A549 (cell line): ENCODE results near the gene TRMT61A. TPM values are rescaled to one million over a fixed set of nuclear protein-coding genes. Genes with fewer than 3 reads are reported as not detected.

Experiments
- ATAC-seq, 2 experiments: fragments of 200-7000 bp in 1 of 2; fragments of >200 bp in 1 of 2; cut with Nextera tagmentation in 1 of 2; cut with Tn5 transposase in 1 of 2; 3 replicates each; pipeline versions ENCODE4 v1.8.0 to v1.9.1; 2018 to 2020; ENCODE audit warnings: mild to moderate bottlenecking in 1 of 2, moderate library complexity in 1 of 2
- CTCF ChIA-PET: fragments of 300-600 bp; sonication (Branson Sonifier 250); formaldehyde crosslinking; extraction: SDS; loops from one replicate; lab custom pipeline; 2021; ENCODE audit warnings: antibody characterized with exemption, inconsistent platforms; lab: Yijun Ruan, JAX
- POLR2A ChIA-PET: fragments of 350-600 bp; formaldehyde crosslinking; extraction: SDS; loops from one replicate; lab custom pipeline; 2021; ENCODE audit warnings: antibody characterized with exemption, inconsistent platforms; lab: Yijun Ruan, JAX
- DNase-seq, 2 experiments: peaks; one replicate each; pipeline versions ENCODE4 v3.0.0 to v3.0.0-alpha.2; 2011 to 2016; ENCODE audit warnings: low read depth in 1 of 2, low spot score in 1 of 2
- FAIRE-seq: peaks from 2 replicates; lab custom pipeline; 2011; peaks lifted over from hg19 to GRCh38; lab: Jason Lieb, UNC
- H3K27ac ChIP-seq, 2 experiments: fragments of >200 bp; sonication (Bioruptor Twin); formaldehyde crosslinking; 3 replicates each; pipeline ENCODE4 v1.5.1; 2016 to 2017
- H3K4me1 ChIP-seq: fragments of >200 bp; sonication (Bioruptor Twin); formaldehyde crosslinking; 3 replicates; pipeline ENCODE4 v1.6.1; 2016
- H3K4me2 ChIP-seq: fragments of >200 bp; sonication (Bioruptor Twin); formaldehyde crosslinking; 3 replicates; pipeline ENCODE4 v1.6.1; 2016
- H3K4me3 ChIP-seq: fragments of >200 bp; sonication (Bioruptor Twin); formaldehyde crosslinking; 3 replicates; pipeline ENCODE4 v1.5.1; 2016
- H3K9me3 ChIP-seq: fragments of >200 bp; sonication (Bioruptor Twin); formaldehyde crosslinking; 3 replicates; pipeline ENCODE4 v1.6.1; 2016
- CBX2 ChIP-seq: fragments of 200-600 bp; sonication (generic); IDR thresholded peaks from 2 replicates; pipeline ENCODE4 v1.6.1; 2016; ENCODE audit warnings: low read depth, mild to moderate bottlenecking, borderline replicate concordance
- CBX8 ChIP-seq: fragments of 200-600 bp; sonication (generic); IDR thresholded peaks from 2 replicates; pipeline ENCODE4 v1.6.1; 2016
- CTCF ChIP-seq: fragments of >200 bp; sonication (Bioruptor Twin); formaldehyde crosslinking; IDR thresholded peaks from 3 replicates; pipeline ENCODE4 v1.5.1; 2016
- JUN ChIP-seq, 2 experiments: fragments of >200 bp; sonication (Bioruptor Twin); formaldehyde crosslinking; IDR thresholded peaks; 2 replicates in 1 of 2; 3 replicates in 1 of 2; pipeline ENCODE4 v1.6.1; 2016 to 2017
- KDM5A ChIP-seq: fragments of 200-600 bp; sonication (generic); IDR thresholded peaks from 2 replicates; pipeline ENCODE4 v1.6.1; 2016; ENCODE audit warnings: antibody characterized with exemption, mild to moderate bottlenecking
- MAFK ChIP-seq: fragments of 450-650 bp; IDR thresholded peaks from 2 replicates; pipeline ENCODE4 v1.6.1; 2014; ENCODE audit not compliant: partially characterized antibody
- MAZ ChIP-seq: fragments of 150-350 bp; IDR thresholded peaks from 2 replicates; pipeline ENCODE4 v1.6.1; 2014; ENCODE audit warnings: antibody characterized with exemption, low read depth, low read length, borderline replicate concordance
- RAD21 ChIP-seq, 2 experiments: fragments of >200 bp in 1 of 2; sonication (Bioruptor Twin) in 1 of 2; formaldehyde crosslinking in 1 of 2; IDR thresholded peaks in 1 of 2; conservative IDR thresholded peaks in 1 of 2; 2 replicates in 1 of 2; 3 replicates in 1 of 2; pipeline ENCODE4 v1.6.1; 2012 to 2018; ENCODE audit warnings: inconsistent platforms in 1 of 2
- SMC3 ChIP-seq: fragments of >200 bp; sonication (Bioruptor Twin); formaldehyde crosslinking; IDR thresholded peaks from 3 replicates; pipeline ENCODE4 v1.6.1; 2018; ENCODE audit warnings: inconsistent platforms
- TFCP2L1 ChIP-seq: fragments of 250-450 bp; sonication (Bioruptor Pico); IDR thresholded peaks from 2 replicates; pipeline ENCODE4 v1.5.0; 2021; ENCODE audit warnings: mild to moderate bottlenecking
- USF2 ChIP-seq: fragments of 450-650 bp; IDR thresholded peaks from 2 replicates; pipeline ENCODE4 v1.6.1; 2014; ENCODE audit warnings: antibody characterized with exemption
- ZNF302 ChIP-seq: fragments of 250-450 bp; sonication (Bioruptor Pico); IDR thresholded peaks from 2 replicates; pipeline ENCODE4 v1.9.0; 2021; ENCODE audit warnings: inconsistent platforms, mild to moderate bottlenecking, moderate library complexity
- ZSCAN20 ChIP-seq: fragments of 250-450 bp; sonication (Bioruptor Pico); IDR thresholded peaks from 2 replicates; pipeline ENCODE4 v1.8.0; 2022; ENCODE audit warnings: mild to moderate bottlenecking, moderate library complexity
- WGBS: methylation state at CpG from one replicate; pipeline ENCODE4 v1.1.6; 2017; ENCODE audit errors: missing lambda C conversion rate; 5-methylcytosine and 5-hydroxymethylcytosine counted together
- polyA plus RNA-seq, 4 experiments: library from polyadenylated mRNA; depleted of rRNA in 3 of 4; stranded (reverse); fragments of >200 nt; fragmentation: RNase III in 1 of 4; extraction: RNeasy Plus Mini Kit Qiagen cat#74134 plus additional on column Dnase treatment in 1 of 4; gene quantifications; 2 replicates in 3 of 4; 3 replicates in 1 of 4; pipeline ENCODE4 v1.2.3, GENCODE V29; 2011 to 2017
- TF ChIP-seq, protein P1 (sequence below): fragments of 250-450 bp; sonication (Bioruptor Pico); IDR thresholded peaks from 2 replicates; pipeline ENCODE4 v1.5.0; 2020; ENCODE audit warnings: low read depth, mild to moderate bottlenecking, moderate library complexity
- TF ChIP-seq, protein P2 (sequence below): IDR thresholded peaks from 2 replicates; pipeline ENCODE4 v1.6.1; 2012

The TRMT61A gene
- polyA plus RNA-seq, 2 of the 4 experiments (the other 2 are of a cell fraction): 8.3 to 19.4 TPM

GRCh38 chr14:103517721-103518421, 11.1 kb upstream of the TRMT61A start:
- CTCF ChIA-PET: interaction anchor here (0.6 to 10.0 kb wide), 13 partner anchors 8 to 57 kb away, joined by 3 to 489 read pairs (median 6); partner anchors contain the start of genes BAG5 and TRMT61A
- 73% methylated on average over 20 of the region's 20 CpGs for WGBS
- no peak overlapping the region for H3K4me3 ChIP-seq
- FAIRE-seq (no peak), DNase-seq (no peak), ATAC-seq (peak in 1 of 2 experiments; percentile 2; a peak in 3 of 6 replicates)
- H3K4me1 ChIP-seq: peaks cover 37% of the 10 kb centered on the region
- 0 out of 6 replicates have a peak overlapping the region, but pooled peaks of 1 of the 2 experiments have one; percentile 2 for H3K27ac ChIP-seq
- TF ChIP-seq, protein P1, sequence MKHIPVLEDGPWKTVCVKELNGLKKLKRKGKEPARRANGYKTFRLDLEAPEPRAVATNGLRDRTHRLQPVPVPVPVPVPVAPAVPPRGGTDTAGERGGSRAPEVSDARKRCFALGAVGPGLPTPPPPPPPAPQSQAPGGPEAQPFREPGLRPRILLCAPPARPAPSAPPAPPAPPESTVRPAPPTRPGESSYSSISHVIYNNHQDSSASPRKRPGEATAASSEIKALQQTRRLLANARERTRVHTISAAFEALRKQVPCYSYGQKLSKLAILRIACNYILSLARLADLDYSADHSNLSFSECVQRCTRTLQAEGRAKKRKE (CRISPR knock-in tag): no peak
- TF ChIP-seq CBX8 (no peak), KDM5A (no peak), ZSCAN20 (CRISPR knock-in tag) (no peak)
- no peaks in the 10 kb centered on the region for H3K9me3 ChIP-seq
- POLR2A ChIA-PET: interaction anchor here (0.5 to 1.5 kb wide), 2 partner anchors 24 to 93 kb away, joined by 3 to 4 read pairs; no protein-coding TSS in a partner anchor
- no peak overlapping the region for H3K4me2 ChIP-seq

GRCh38 chr14:103518422-103519042, 10.5 kb upstream of the TRMT61A start:
- Histone ChIP-seq H3K9me3 (no peaks in the 10 kb centered on the region), H3K4me1 (peaks cover 41% of the 10 kb centered on the region), H3K4me3 (no peak overlapping the region), H3K4me2 (peak overlapping the region; percentile 30; the same call in 1 of the 3 replicates), H3K27ac (peak overlapping the region; percentile 24 to 48; a peak in 4 of 6 replicates)
- CTCF ChIA-PET: interaction anchor here (0.6 to 10.0 kb wide), 19 partner anchors 9 to 403 kb away, joined by 3 to 489 read pairs (median 3); partner anchors contain the start of genes BAG5 and TRMT61A
- TF ChIP-seq ZNF302 (CRISPR knock-in tag): no peak
- peak; percentile 76 to 78 for TF ChIP-seq RAD21 (conservative IDR thresholded peaks at IDR 0.05 in 1 of 2, IDR thresholded peaks at IDR 0.05 in 1 of 2)
- no peak for TF ChIP-seq CBX2
- TF ChIP-seq CTCF: peak; percentile 85
- peak; percentile 84 for TF ChIP-seq SMC3
- TF ChIP-seq, protein P2, sequence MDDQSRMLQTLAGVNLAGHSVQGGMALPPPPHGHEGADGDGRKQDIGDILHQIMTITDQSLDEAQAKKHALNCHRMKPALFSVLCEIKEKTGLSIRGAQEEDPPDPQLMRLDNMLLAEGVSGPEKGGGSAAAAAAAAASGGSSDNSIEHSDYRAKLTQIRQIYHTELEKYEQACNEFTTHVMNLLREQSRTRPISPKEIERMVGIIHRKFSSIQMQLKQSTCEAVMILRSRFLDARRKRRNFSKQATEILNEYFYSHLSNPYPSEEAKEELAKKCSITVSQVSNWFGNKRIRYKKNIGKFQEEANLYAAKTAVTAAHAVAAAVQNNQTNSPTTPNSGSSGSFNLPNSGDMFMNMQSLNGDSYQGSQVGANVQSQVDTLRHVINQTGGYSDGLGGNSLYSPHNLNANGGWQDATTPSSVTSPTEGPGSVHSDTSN: 0 out of 2 replicates have a peak, but pooled peaks have one; percentile 13
- TF ChIP-seq JUN (IDR thresholded peaks at IDR 0.05): 0 out of 5 replicates have a peak, but pooled peaks of 1 of the 2 experiments have one; percentile 22
- no peak for TF ChIP-seq MAZ
- no peak for TF ChIP-seq TFCP2L1 (CRISPR knock-in tag)
- TF ChIP-seq USF2: no peak
- no peak for TF ChIP-seq MAFK
- FAIRE-seq (no peak), ATAC-seq (peak; percentile 32 to 75; a peak in 4 of 6 replicates), DNase-seq (peak; percentile 63 to 93)
- 10% methylated on average over 3 of the region's 9 CpGs for WGBS
- POLR2A ChIA-PET: interaction anchor here (0.8 to 1.5 kb wide), 2 partner anchors 10 to 24 kb away, joined by 4 read pairs; no protein-coding TSS in a partner anchor
